Neural crest cell (in vitro differentiated cells): ENCODE results near the gene IP6K2. TPM values are rescaled to one million over a fixed set of nuclear protein-coding genes. Genes with fewer than 3 reads are reported as not detected.
"Not testable (repeated sequence)": the region's sequence is repeated elsewhere in the genome, so short reads cannot be mapped to it uniquely, and the experiment has no call there.

Experiments used
- DNase-seq: peaks from one replicate; pipeline ENCODE4 v3.0.0; 2021; ENCODE audit warnings: low read depth, mixed read lengths, low spot score
- H3K27ac Mint-ChIP-seq: one replicate; pipeline ENCODE4 v1.8.0; 2021; ENCODE audit warnings: mild to moderate bottlenecking, mixed read lengths; ENCODE audit not compliant: unreplicated experiment
- H3K27me3 Mint-ChIP-seq: 2 replicates; pipeline ENCODE4 v1.8.0; 2021; ENCODE audit warnings: low read depth, mild to moderate bottlenecking, mixed read lengths
- H3K36me3 Mint-ChIP-seq: 2 replicates; pipeline ENCODE4 v1.8.0; 2021; ENCODE audit warnings: low read depth, mild to moderate bottlenecking, mixed read lengths
- H3K4me1 Mint-ChIP-seq: 2 replicates; pipeline ENCODE4 v1.8.0; 2021; ENCODE audit warnings: mixed read lengths
- H3K4me3 Mint-ChIP-seq: one replicate; pipeline ENCODE4 v1.8.0; 2021; ENCODE audit warnings: mild to moderate bottlenecking, mixed read lengths
- H3K9me3 Mint-ChIP-seq: 2 replicates; pipeline ENCODE4 v1.8.0; 2021; ENCODE audit warnings: mixed read lengths
- total RNA-seq: library from RNA; stranded (reverse); gene quantifications from 2 replicates; pipeline ENCODE4 v1.2.1, GENCODE V29; 2021
- TF ChIP-seq, protein P1 (sequence below): fragments of 200-600 bp; sonication (generic); conservative IDR thresholded peaks from 2 replicates; pipeline ENCODE4 v1.5.0; 2021; ENCODE audit warnings: antibody characterized with exemption, mild to moderate bottlenecking

The IP6K2 gene
- total RNA-seq, 1 donor from 2014 or later = 139 TPM

- not testable (repeated sequence) for H3K9me3 Mint-ChIP-seq, DNase-seq, H3K27me3 Mint-ChIP-seq, H3K4me3 Mint-ChIP-seq, H3K36me3 Mint-ChIP-seq, H3K27ac Mint-ChIP-seq
- peaks cover 16% of the 10 kb centered on the region for H3K4me1 Mint-ChIP-seq
These were observed 16.9 kb upstream of the IP6K2 start for GRCh38 chr3:48733752-48734518.

DNA sequence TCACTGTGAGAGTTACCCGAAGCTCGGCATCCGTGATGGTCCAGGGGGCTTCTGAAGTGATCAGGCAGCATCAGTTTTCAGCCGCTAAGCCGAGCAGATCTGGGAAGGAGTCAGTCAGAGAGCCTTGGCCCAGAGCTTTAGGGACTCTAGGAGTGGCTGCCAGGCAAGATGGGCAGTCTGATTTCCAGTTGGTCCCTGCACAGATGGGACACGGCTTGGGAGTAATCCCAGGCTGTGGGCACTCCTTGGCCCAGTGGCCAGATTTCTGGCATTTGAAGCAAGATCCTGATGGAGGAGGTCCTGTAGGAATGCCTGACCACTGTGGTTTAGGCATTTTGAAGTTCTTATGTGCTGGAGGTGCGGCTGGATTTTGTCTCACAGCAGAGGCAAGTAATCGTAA lies 10.5 kb upstream of the IP6K2 start:
- Mint-ChIP-seq H3K4me1 (no peaks in the 10 kb centered on the region), H3K27me3 (no peaks in the 10 kb centered on the region), H3K9me3 (no peaks in the 10 kb centered on the region), H3K4me3 (no peak overlapping the region), H3K27ac (no peak overlapping the region), H3K36me3 (no peaks in the 10 kb centered on the region)
- DNase-seq = no peak
- TF ChIP-seq, protein P1, sequence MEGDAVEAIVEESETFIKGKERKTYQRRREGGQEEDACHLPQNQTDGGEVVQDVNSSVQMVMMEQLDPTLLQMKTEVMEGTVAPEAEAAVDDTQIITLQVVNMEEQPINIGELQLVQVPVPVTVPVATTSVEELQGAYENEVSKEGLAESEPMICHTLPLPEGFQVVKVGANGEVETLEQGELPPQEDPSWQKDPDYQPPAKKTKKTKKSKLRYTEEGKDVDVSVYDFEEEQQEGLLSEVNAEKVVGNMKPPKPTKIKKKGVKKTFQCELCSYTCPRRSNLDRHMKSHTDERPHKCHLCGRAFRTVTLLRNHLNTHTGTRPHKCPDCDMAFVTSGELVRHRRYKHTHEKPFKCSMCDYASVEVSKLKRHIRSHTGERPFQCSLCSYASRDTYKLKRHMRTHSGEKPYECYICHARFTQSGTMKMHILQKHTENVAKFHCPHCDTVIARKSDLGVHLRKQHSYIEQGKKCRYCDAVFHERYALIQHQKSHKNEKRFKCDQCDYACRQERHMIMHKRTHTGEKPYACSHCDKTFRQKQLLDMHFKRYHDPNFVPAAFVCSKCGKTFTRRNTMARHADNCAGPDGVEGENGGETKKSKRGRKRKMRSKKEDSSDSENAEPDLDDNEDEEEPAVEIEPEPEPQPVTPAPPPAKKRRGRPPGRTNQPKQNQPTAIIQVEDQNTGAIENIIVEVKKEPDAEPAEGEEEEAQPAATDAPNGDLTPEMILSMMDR = no peak

DNA sequence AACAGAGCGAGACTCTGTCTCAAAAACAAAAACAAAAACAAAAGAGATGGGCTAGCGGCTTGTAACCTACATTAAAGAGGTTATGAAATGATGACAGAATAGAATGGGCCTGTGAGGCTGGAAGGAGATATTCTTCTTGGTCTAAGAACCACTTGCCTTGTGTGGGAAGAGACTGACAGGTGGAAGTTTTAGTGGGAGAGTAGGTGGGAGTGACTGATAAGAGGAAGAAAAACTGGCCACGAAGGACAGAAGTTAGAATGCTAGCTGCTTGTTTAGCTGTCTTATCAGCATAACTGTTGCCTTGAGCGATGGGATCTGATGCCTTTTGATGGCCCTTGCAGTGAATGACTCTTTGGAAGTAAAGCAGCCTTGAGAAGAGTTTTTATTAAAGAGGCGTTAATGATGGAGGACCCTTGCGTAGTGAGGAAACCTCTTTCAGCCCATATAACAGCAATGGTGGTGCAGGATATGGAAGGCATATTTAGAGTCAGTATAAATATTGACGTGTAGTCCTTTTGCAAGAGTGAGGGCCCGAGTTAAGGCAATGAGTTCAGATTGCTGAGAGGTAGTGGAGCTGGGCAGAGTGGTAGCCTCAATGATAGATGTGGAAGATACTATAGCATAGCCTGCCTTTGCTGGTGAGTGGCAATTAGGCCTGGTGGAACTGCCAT lies 8.3 kb upstream of the IP6K2 start:
- H3K27ac Mint-ChIP-seq, H3K4me1 Mint-ChIP-seq: not testable (repeated sequence)

GRCh38 chr3:48723725-48724124 lies 6.7 kb upstream of the IP6K2 start:
- no peak for DNase-seq
- Mint-ChIP-seq H3K4me1 (no peaks in the 10 kb centered on the region), H3K27ac (no peak overlapping the region), H3K36me3 (no peaks in the 10 kb centered on the region), H3K4me3 (no peak overlapping the region), H3K9me3 (no peaks in the 10 kb centered on the region), H3K27me3 (peaks cover 5% of the 10 kb centered on the region)
- TF ChIP-seq, protein P1 = no peak

More for the DNA sequence above, 8.3 kb upstream of the IP6K2 start:
- not testable (repeated sequence) for H3K27me3 Mint-ChIP-seq, H3K36me3 Mint-ChIP-seq, H3K4me3 Mint-ChIP-seq, DNase-seq, H3K9me3 Mint-ChIP-seq

DNA sequence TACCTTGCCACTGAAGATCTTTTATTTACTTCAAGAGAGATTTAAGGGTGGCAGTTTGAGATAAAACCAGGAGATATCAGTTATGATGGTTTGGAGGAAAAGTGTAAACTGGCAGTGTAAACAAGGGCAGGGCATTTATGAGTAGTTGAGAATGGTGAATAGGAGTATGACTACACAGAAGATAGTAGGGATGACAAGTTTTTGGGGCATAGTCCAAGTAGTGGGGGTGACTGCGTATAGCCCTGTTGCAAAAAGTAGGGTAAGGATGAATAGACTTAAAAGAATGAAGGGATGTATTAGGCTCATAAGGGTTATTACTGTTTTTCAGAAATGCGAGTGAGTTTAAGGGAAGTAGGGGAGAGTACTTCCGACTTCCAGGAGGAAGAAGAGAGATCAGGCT lies 6.3 kb upstream of the IP6K2 start:
- H3K4me3 Mint-ChIP-seq, H3K27me3 Mint-ChIP-seq, H3K27ac Mint-ChIP-seq, H3K36me3 Mint-ChIP-seq, H3K9me3 Mint-ChIP-seq, DNase-seq, H3K4me1 Mint-ChIP-seq: not testable (repeated sequence)

GRCh38 chr3:48716508-48716981 lies 476 bp downstream of the IP6K2 start:
- Mint-ChIP-seq H3K4me3 (peak overlapping the region; percentile 96), H3K36me3 (peaks cover 10% of the 10 kb centered on the region), H3K4me1 (peaks cover 34% of the 10 kb centered on the region), H3K27ac (peak overlapping the region; percentile 99), H3K27me3 (peaks cover 5% of the 10 kb centered on the region), H3K9me3 (no peaks in the 10 kb centered on the region)
- TF ChIP-seq, protein P1 = no peak
- peak; percentile 8 for DNase-seq
